HL-60 (cell line): ENCODE measurements around the gene CSTF1.

Source experiments
- DNase-seq, 2 experiments: peaks; one replicate each; pipeline ENCODE4 v3.0.0-alpha.2; 2010 to 2020; ENCODE audit warnings: low read depth in 1 of 2, low spot score in 1 of 2
- H3K27ac ChIP-seq: fragments of 250-450 bp; sonication (Bioruptor Pico); replicated peaks from 2 replicates; pipeline ENCODE4 v1.5.1; 2020; ENCODE audit warnings: mild to moderate bottlenecking, moderate library complexity
- H3K27me3 ChIP-seq: fragments of 250-450 bp; sonication (Bioruptor Pico); 2 replicates; pipeline ENCODE4 v1.5.1; 2021; ENCODE audit warnings: mild to moderate bottlenecking, moderate library complexity; ENCODE audit not compliant: insufficient read depth, poor library complexity, severe bottlenecking
- H3K4me3 ChIP-seq: replicated peaks from 2 replicates; pipeline ENCODE4 v1.5.1; 2011; ENCODE audit warnings: mild to moderate bottlenecking, control low read depth, low read length; ENCODE audit not compliant: insufficient read depth
- CTCF ChIP-seq: IDR thresholded peaks from one replicate; pipeline ENCODE4 v1.5.1; 2011; ENCODE audit warnings: low read length, control low read depth, inconsistent platforms; ENCODE audit not compliant: insufficient read depth
- GABPA ChIP-seq: IDR thresholded peaks from 2 replicates; pipeline ENCODE4 v1.6.1; 2012; ENCODE audit warnings: low read depth
- POLR2AphosphoS5 ChIP-seq: IDR thresholded peaks from 2 replicates; pipeline ENCODE4 v1.6.1; 2012; ENCODE audit warnings: low read depth
- REST ChIP-seq: IDR thresholded peaks from 2 replicates; pipeline ENCODE4 v1.6.1; 2012; ENCODE audit warnings: low read depth; ENCODE audit not compliant: insufficient replicate concordance
- SPI1 ChIP-seq: IDR thresholded peaks from 2 replicates; pipeline ENCODE4 v1.6.1; 2012; ENCODE audit warnings: low read depth, mild to moderate bottlenecking, borderline replicate concordance

Gene CSTF1

GRCh38 chr20:56447227-56447626, 54.8 kb downstream of the CSTF1 start:
- H3K27me3 ChIP-seq = no peaks in the 10 kb centered on the region
- no peak for TF ChIP-seq CTCF
- no peak for TF ChIP-seq GABPA
- no peak for TF ChIP-seq POLR2AphosphoS5
- TF ChIP-seq REST = no peak
- no peak for TF ChIP-seq SPI1
- no peak overlapping the region for H3K4me3 ChIP-seq
- DNase-seq = no peak
- no peak overlapping the region for H3K27ac ChIP-seq

- DNase-seq = no peak
- no peaks in the 10 kb centered on the region for H3K27me3 ChIP-seq
- H3K27ac ChIP-seq = no peak overlapping the region
- H3K4me3 ChIP-seq = no peak overlapping the region
- no peak for TF ChIP-seq REST
- no peak for TF ChIP-seq CTCF
- TF ChIP-seq SPI1 = no peak
- TF ChIP-seq GABPA = no peak
- no peak for TF ChIP-seq POLR2AphosphoS5
Measured at GRCh38 chr20:56449459-56449858, 57.0 kb downstream of the CSTF1 start.

GRCh38 chr20:56451056-56451765, 58.8 kb downstream of the CSTF1 start:
- no peak for TF ChIP-seq POLR2AphosphoS5
- no peak overlapping the region for H3K4me3 ChIP-seq
- peak in 1 of 2 experiments; percentile 45 for DNase-seq
- H3K27me3 ChIP-seq = no peaks in the 10 kb centered on the region
- H3K27ac ChIP-seq = no peak overlapping the region

GRCh38 chr20:56453352-56453751, 60.9 kb downstream of the CSTF1 start:
- peak overlapping the region; percentile 31 for H3K27ac ChIP-seq

More at GRCh38 chr20:56453352-56453751, 60.9 kb downstream of the CSTF1 start:
- Histone ChIP-seq H3K27me3 (no peaks in the 10 kb centered on the region), H3K4me3 (no peak overlapping the region)
- DNase-seq = peak in 1 of 2 experiments; percentile 36
- TF ChIP-seq CTCF = no peak
- no peak for TF ChIP-seq REST
- no peak for TF ChIP-seq SPI1
- TF ChIP-seq GABPA = no peak
- no peak for TF ChIP-seq POLR2AphosphoS5
